ENCODE results near the gene ETV6.

Gene ETV6

GRCh38 chr12:11861864-11862600, 212.6 kb downstream of the ETV6 start:
- DNase-seq (ENCODE audit: low spot score) = no peak

- no peak for DNase-seq (ENCODE audit: low spot score)
These were observed 213.3 kb downstream of the ETV6 start for GRCh38 chr12:11862798-11863197.

- no peak for DNase-seq (ENCODE audit: low spot score)
These were observed 214.0 kb downstream of the ETV6 start for GRCh38 chr12:11863478-11863906.

GRCh38 chr12:11863988-11864387, 214.5 kb downstream of the ETV6 start:
- DNase-seq (ENCODE audit: low spot score) = no peak

- DNase-seq (ENCODE audit: low spot score) = no peak
These were observed 216.3 kb downstream of the ETV6 start for GRCh38 chr12:11865824-11866223.

GRCh38 chr12:11868027-11868426, 218.6 kb downstream of the ETV6 start:
- DNase-seq (ENCODE audit: low spot score) = no peak

GRCh38 chr12:11869406-11869805, 219.9 kb downstream of the ETV6 start:
- no peak for DNase-seq (ENCODE audit: low spot score)

- no peak for DNase-seq (ENCODE audit: low spot score)
These were observed 220.6 kb downstream of the ETV6 start for GRCh38 chr12:11870041-11870451.

- DNase-seq (ENCODE audit: low spot score) = no peak
These were observed 222.6 kb downstream of the ETV6 start for GRCh38 chr12:11872055-11872454.

GRCh38 chr12:11875414-11875935, 226.0 kb downstream of the ETV6 start:
- DNase-seq (ENCODE audit: low spot score) = no peak

GRCh38 chr12:11876307-11876706, 226.8 kb downstream of the ETV6 start:
- DNase-seq (ENCODE audit: low spot score) = no peak

- no peak for DNase-seq (ENCODE audit: low spot score)
These were observed 227.8 kb downstream of the ETV6 start for GRCh38 chr12:11877102-11877826.

GRCh38 chr12:11877869-11878780, 228.7 kb downstream of the ETV6 start:
- DNase-seq (ENCODE audit: low spot score) = peak; percentile 80

GRCh38 chr12:11879306-11879705, 229.8 kb downstream of the ETV6 start:
- no peak for DNase-seq (ENCODE audit: low spot score)

- no peak for DNase-seq (ENCODE audit: low spot score)
These were observed 230.9 kb downstream of the ETV6 start for GRCh38 chr12:11880381-11880780.

- DNase-seq (ENCODE audit: low spot score) = no peak
These were observed 232.4 kb downstream of the ETV6 start for GRCh38 chr12:11881835-11882234.

- DNase-seq (ENCODE audit: low spot score) = no peak
These were observed 233.0 kb downstream of the ETV6 start for GRCh38 chr12:11882301-11883019.

- no peak for DNase-seq (ENCODE audit: low spot score)
These were observed 234.6 kb downstream of the ETV6 start for GRCh38 chr12:11884116-11884515.

GRCh38 chr12:11884706-11885105, 235.2 kb downstream of the ETV6 start:
- no peak for DNase-seq (ENCODE audit: low spot score)

GRCh38 chr12:11885261-11886038, 236.0 kb downstream of the ETV6 start:
- no peak for DNase-seq (ENCODE audit: low spot score)

GRCh38 chr12:11886339-11886738, 236.9 kb downstream of the ETV6 start:
- DNase-seq (ENCODE audit: low spot score) = no peak

Measured in putamen (tissue), 1 donor.